Astrocyte (in vitro differentiated cells and primary cell): ENCODE measurements around the gene KIF1B.

Source experiments
- CTCF ChIP-seq: IDR thresholded peaks from 2 replicates; pipeline ENCODE4 v1.5.1; 2011; ENCODE audit warnings: low read depth, mild to moderate bottlenecking, inconsistent platforms, low read length, moderate library complexity; ENCODE audit not compliant: insufficient read depth
- EZH2 ChIP-seq: IDR thresholded peaks from 2 replicates; pipeline ENCODE4 v1.6.1; 2012; ENCODE audit warnings: mild to moderate bottlenecking, low read length, inconsistent platforms; ENCODE audit not compliant: insufficient read depth

DNA sequence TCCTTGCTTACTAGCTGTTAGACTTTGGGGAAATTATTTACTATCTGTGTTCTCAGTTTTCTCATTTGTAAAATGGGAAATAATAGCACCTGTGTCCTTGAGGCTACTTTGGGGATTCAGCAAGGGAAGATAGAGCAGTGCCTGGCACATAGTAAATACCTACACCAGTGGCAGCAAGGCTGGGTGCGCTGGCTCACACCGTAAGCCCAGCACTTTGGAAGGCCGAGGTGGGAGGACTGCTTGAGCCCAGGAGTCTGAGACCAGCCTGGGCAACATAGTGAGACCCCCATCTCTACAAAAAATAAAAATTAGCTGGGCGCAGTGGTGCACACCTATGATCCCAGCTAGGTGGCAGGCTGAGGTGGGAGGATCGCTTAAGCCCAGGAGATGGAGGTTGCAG, 211.3 kb downstream of the KIF1B start:
- no peak for TF ChIP-seq CTCF
- no peak for TF ChIP-seq EZH2
